Caki2 (cell line): ENCODE data around the gene TRIM69. TPM values are rescaled to one million over a fixed set of nuclear protein-coding genes. Genes with fewer than 3 reads are reported as not detected.
"Not testable (repeated sequence)": the region's sequence is repeated elsewhere in the genome, so short reads cannot be mapped to it uniquely, and the experiment has no call there.

Source experiments
- DNase-seq: peaks from one replicate; pipeline ENCODE4 v3.0.0-alpha.2; 2015; ENCODE audit warnings: low read depth
- in situ Hi-C: cut with HindIII; loops from 2 replicates; pipeline ENCODE4 v1.10.0; 2016; ENCODE audit warnings: low sequenced_read_pairs, low pct_unique_long_range_greater_than_20kb, mixed read lengths
- total RNA-seq: library from RNA; depleted of rRNA; stranded (reverse); fragments of >200 nt; shearing (Covaris generic); gene quantifications from 2 replicates; pipeline ENCODE4 v1.2.3, GENCODE V29; 2014; ENCODE audit warnings: low replicate concordance

The TRIM69 gene
- total RNA-seq, 1 experiment from 2014 or later: 17.0 TPM

- DNase-seq: no peak
- in situ Hi-C loops: no loop called here
Observed at GRCh38 chr15:44782516-44782915, 46.2 kb downstream of the TRIM69 start.

- DNase-seq, in situ Hi-C loops: not testable (repeated sequence)
Observed at GRCh38 chr15:44784918-44785274, 48.6 kb downstream of the TRIM69 start.

- in situ Hi-C loops: no loop called here
- DNase-seq: no peak
Observed at GRCh38 chr15:44788748-44789147, 52.4 kb downstream of the TRIM69 start.

DNA sequence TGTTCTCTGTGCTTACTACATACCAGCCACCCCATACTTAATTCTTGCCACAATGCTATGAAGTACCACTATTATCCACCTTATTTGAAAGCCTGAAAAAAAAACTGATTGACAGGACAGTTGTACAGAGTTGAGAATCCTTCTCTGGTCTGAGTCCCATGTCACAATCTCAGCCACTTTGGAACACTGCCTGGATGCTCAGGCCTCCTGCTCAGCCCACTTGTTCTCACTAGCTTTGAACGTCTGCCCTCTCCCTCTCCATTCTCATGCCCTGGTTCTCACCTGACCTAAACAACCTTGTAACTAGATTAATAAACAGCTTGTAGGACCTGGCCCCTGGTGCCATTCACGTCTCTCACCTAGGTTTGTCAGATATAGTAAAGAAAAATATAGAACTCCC lies 53.9 kb downstream of the TRIM69 start:
- no peak for DNase-seq
- in situ Hi-C loops: no loop called here

DNA sequence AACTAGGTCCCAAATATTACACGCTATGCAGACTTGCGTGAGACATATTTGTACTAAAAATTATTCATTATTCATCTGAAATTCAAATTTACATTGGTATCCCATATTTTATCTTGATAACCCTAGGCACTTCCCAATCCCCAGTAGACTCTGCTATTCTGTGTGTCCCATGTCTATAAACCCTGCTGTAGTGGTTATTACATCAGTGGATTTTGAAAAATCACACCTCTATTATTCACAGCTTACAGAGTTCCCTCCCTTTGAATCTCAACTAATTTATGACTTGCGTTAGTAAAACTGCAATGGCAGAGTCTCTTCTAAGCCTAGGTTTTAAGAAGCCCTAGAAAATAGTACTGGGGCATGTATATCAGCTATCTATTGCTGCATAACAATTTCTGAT lies 54.3 kb downstream of the TRIM69 start:
- in situ Hi-C loops: no loop called here
- no peak for DNase-seq

GRCh38 chr15:44792715-44793114 lies 56.4 kb downstream of the TRIM69 start:
- no peak for DNase-seq
- in situ Hi-C loops: no loop called here

DNA sequence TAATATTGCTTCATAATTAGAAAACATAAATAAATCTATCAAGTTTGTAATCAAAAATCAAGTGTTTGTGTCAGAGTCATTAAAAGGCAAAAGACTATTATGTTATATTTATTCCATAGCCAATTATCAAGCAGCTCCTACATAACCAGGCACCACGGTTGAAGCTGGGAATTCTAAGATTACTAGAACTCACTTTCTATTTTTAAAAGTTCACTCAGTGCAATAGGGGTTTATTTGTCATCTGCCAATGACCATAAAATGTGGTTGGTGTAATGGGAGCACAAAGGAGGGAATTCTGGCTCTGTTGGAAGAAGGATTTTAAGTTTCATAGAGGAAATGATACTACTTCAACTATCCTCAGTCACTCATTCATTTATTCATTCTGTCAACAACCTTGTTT lies 57.7 kb downstream of the TRIM69 start:
- in situ Hi-C loops: no loop called here
- no peak for DNase-seq

GRCh38 chr15:44796508-44796907 lies 60.2 kb downstream of the TRIM69 start:
- in situ Hi-C loops: no loop called here

DNA sequence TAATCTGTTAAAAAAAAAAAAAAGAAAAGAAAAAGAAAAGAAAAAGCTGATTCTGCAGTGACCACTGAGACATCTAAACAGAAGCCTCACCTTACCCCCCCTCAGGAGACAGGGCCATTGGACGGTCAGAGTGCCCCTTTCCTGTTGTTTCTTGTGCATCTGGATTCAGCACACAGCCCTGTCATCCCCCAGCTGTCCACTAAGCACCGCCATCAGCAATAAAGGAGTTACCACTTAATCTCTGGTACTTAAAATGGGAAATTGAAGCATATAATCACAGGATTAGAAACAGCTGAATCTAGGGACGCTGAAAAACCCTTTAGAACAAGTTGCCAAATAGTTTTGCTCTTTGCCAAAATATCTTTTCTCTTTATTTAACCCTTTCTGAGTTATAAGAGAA lies 62.5 kb downstream of the TRIM69 start:
- in situ Hi-C loops: no loop called here
- no peak for DNase-seq

More at GRCh38 chr15:44796508-44796907, 60.2 kb downstream of the TRIM69 start:
- no peak for DNase-seq

- no peak for DNase-seq
- in situ Hi-C loops: no loop called here
Observed at GRCh38 chr15:44801364-44801763, 65.0 kb downstream of the TRIM69 start.

DNA sequence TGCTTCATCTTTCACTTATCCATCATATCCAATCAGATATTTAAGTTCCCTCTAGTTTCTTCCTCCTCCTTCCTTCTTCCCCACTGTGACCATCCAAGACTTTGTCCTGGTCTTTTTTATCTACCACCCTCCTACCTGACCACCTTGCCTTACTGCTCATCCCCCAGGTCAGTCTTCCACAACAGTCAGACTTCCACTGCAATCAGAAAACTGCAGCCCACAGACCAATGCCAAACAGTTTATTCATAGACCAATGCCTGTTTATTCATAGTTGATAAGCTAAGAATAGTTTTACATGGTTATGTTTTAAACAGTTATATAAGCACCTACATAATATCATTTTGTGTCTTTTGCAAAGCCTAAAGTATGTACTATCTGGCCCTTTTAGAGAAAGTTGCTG lies 65.5 kb downstream of the TRIM69 start:
- no peak for DNase-seq

GRCh38 chr15:44802336-44802735 lies 66.0 kb downstream of the TRIM69 start:
- no peak for DNase-seq
- in situ Hi-C loops: no loop called here

More for the DNA sequence above, 65.5 kb downstream of the TRIM69 start:
- in situ Hi-C loops: no loop called here

- DNase-seq: no peak
- in situ Hi-C loops: no loop called here
Observed at GRCh38 chr15:44804298-44805046, 68.1 kb downstream of the TRIM69 start.

- DNase-seq: no peak
- in situ Hi-C loops: no loop called here
Observed at GRCh38 chr15:44808557-44808956, 72.2 kb downstream of the TRIM69 start.

DNA sequence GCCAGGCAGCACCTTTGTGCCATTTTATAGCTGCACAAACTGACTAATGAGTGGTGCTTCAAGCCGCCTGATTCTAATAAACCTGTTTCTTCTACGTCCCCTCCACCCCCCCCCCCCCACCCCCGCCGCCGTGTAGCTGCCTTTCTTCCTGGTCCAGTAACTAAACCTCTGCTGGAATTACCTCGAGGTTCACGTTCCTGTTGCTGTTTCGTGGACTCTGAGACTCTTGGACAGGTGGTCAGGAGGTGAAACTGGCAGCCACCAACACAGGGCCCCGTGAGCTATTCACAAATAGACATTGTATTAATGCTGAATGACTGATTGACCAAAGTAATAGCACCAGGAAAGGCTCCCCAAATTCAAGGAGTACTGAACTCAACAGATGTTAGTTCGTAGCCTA lies 73.9 kb downstream of the TRIM69 start:
- in situ Hi-C loops: no loop called here
- DNase-seq: no peak

GRCh38 chr15:44811337-44811736 lies 75.0 kb downstream of the TRIM69 start:
- in situ Hi-C loops: no loop called here
- no peak for DNase-seq

DNA sequence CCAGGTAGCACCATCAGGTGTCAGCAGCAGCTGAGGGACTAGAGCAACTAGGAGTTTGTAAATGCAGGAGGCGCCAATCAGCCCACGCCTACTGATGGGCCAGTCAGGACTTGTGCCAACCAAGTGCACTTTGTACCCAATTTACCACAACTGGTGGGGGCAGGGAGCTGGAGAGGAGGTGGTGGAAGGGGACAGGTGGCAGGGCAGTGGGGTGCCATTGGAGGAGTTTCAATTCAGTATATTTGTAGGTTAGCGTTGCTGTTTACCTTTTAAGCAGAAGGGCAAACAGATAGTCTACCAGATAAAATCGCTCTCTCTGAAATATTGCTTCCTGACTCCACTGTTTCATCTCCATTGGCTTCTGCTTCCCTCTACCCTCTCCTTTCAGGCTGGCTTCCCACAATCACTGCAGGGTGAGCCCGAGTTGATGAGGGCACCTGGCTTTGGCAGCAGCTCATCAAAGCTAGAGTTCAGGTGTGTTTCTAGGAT lies 75.7 kb downstream of the TRIM69 start:
- in situ Hi-C loops: no loop called here
- no peak for DNase-seq

- DNase-seq: no peak
- in situ Hi-C loops: no loop called here
Observed at GRCh38 chr15:44813231-44813630, 76.9 kb downstream of the TRIM69 start.
